Gastrocnemius medialis (tissue), 4 donors: ENCODE data around the gene ESRRB. TPM values are rescaled to one million over a fixed set of nuclear protein-coding genes. Genes with fewer than 3 reads are reported as not detected.

ENCODE experiments used
- ATAC-seq, 2 donors: fragments of 150-250 bp; one replicate each; pipeline ENCODE4 v1.9.1; 2016
- DNase-seq, 2 donors: peaks; one replicate each; pipeline ENCODE4 v3.0.0-alpha.2; 2019
- H3K27ac ChIP-seq, 4 donors: fragments of 200-600 bp; sonication (generic); 1 replicate in 1 of 4; 2 replicates in 3 of 4; pipeline ENCODE4 v1.5.1; 2016 to 2018; ENCODE audit warnings: mild to moderate bottlenecking in 2 of 4, moderate library complexity in 1 of 4
- H3K27me3 ChIP-seq, 3 donors: fragments of 200-600 bp; sonication (generic) in 2 of 3; 1 replicate in 1 of 3; 2 replicates in 2 of 3; pipeline versions ENCODE4 v1.5.1 to v1.6.0; 2016 to 2019; ENCODE audit warnings: mild to moderate bottlenecking in 1 of 3, moderate library complexity in 1 of 3
- H3K36me3 ChIP-seq, 2 donors: fragments of 200-600 bp; sonication (generic) in 1 of 2; one replicate each; pipeline ENCODE4 v1.5.1; 2017 to 2018
- H3K4me1 ChIP-seq, 2 donors: fragments of 200-600 bp; sonication (generic) in 1 of 2; one replicate each; pipeline ENCODE4 v1.5.1; 2016 to 2017; ENCODE audit warnings: mild to moderate bottlenecking in 2 of 2
- H3K4me3 ChIP-seq, 4 donors: fragments of 200-600 bp; sonication (generic) in 3 of 4; 1 replicate in 1 of 4; 2 replicates in 3 of 4; pipeline ENCODE4 v1.5.1; 2016 to 2019; ENCODE audit warnings: mild to moderate bottlenecking in 2 of 4
- H3K9me3 ChIP-seq, 3 donors: fragments of 200-600 bp; sonication (generic) in 2 of 3; 1 replicate in 1 of 3; 2 replicates in 2 of 3; pipeline ENCODE4 v1.5.1; 2016 to 2019
- CTCF ChIP-seq, 5 experiments: fragments of 450-650 bp in 3 of 5; fragments of 200-600 bp in 2 of 5; sonication (generic) in 2 of 5; IDR thresholded peaks in 4 of 5; conservative IDR thresholded peaks in 1 of 5; 1 replicate in 4 of 5; 2 replicates in 1 of 5; pipeline ENCODE4 v1.5.1; 2016 to 2019; ENCODE audit warnings: antibody characterized with exemption in 5 of 5, mild to moderate bottlenecking in 3 of 5, moderate library complexity in 3 of 5
- POLR2A ChIP-seq, 2 donors: fragments of 450-650 bp; IDR thresholded peaks; one replicate each; pipeline ENCODE4 v1.6.1; 2017; ENCODE audit warnings: antibody characterized with exemption in 2 of 2, mild to moderate bottlenecking in 2 of 2, moderate library complexity in 2 of 2
- in situ Hi-C, 4 donors: fragments of 200-750 bp; cut with MboI; loops; one replicate each; pipeline versions ENCODE4 v1.15.0 to v1.8.0; 2017; ENCODE audit warnings: low sequenced_read_pairs in 4 of 4
- intact Hi-C: fragments of 100-400 bp; cut with DNase I; formaldehyde crosslinking; loops from one replicate; pipeline ENCODE4 v1.15.1; 2023; ENCODE audit warnings: low total_unique reads
- total RNA-seq, 4 donors: library from RNA; depleted of rRNA; stranded (reverse); fragments of >200 nt; gene quantifications; one replicate each; pipeline versions ENCODE4 v1.1.0 to v1.2.3, GENCODE V29; 2016

Gene ESRRB
- total RNA-seq, 4 donors from 2014 or later, result 1.1 to 9.4 (median 5.3) TPM

GRCh38 chr14:76413106-76413961 lies 37.4 kb downstream of the ESRRB start:
- Histone ChIP-seq H3K36me3 (no peaks in the 10 kb centered on the region), H3K9me3 (no peaks in the 10 kb centered on the region), H3K4me1 (no peaks in the 10 kb centered on the region), H3K27ac (no peak overlapping the region), H3K4me3 (no peak overlapping the region), H3K27me3 (no peaks in the 10 kb centered on the region)
- ATAC-seq, result no peak
- TF ChIP-seq POLR2A (IDR thresholded peaks at IDR 0.05) (no peak), CTCF (IDR thresholded peaks at IDR 0.05 in 4 of 5, conservative IDR thresholded peaks at IDR 0.05 in 1 of 5) (no peak)
- in situ Hi-C loops, result no loop called here
- DNase-seq, result no peak
- intact Hi-C loops, result no loop called here

GRCh38 chr14:76413962-76414600 lies 38.1 kb downstream of the ESRRB start:
- Histone ChIP-seq H3K4me3 (no peak overlapping the region), H3K27me3 (no peaks in the 10 kb centered on the region), H3K9me3 (no peaks in the 10 kb centered on the region), H3K36me3 (no peaks in the 10 kb centered on the region), H3K27ac (no peak overlapping the region), H3K4me1 (no peaks in the 10 kb centered on the region)
- ATAC-seq, result no peak
- no peak for DNase-seq
- in situ Hi-C loops, result no loop called here
- intact Hi-C loops, result no loop called here
- TF ChIP-seq POLR2A (IDR thresholded peaks at IDR 0.05), result no peak
- TF ChIP-seq CTCF (IDR thresholded peaks at IDR 0.05 in 4 of 5, conservative IDR thresholded peaks at IDR 0.05 in 1 of 5), result no peak

GRCh38 chr14:76419399-76419798 lies 43.5 kb downstream of the ESRRB start:
- Histone ChIP-seq H3K27ac (no peak overlapping the region), H3K36me3 (no peaks in the 10 kb centered on the region), H3K27me3 (no peaks in the 10 kb centered on the region), H3K4me1 (no peaks in the 10 kb centered on the region), H3K4me3 (no peak overlapping the region), H3K9me3 (no peaks in the 10 kb centered on the region)
- in situ Hi-C loops (no loop called here), intact Hi-C loops (no loop called here)
- DNase-seq, result no peak
- no peak for TF ChIP-seq POLR2A (IDR thresholded peaks at IDR 0.05)
- no peak for TF ChIP-seq CTCF (IDR thresholded peaks at IDR 0.05 in 4 of 5, conservative IDR thresholded peaks at IDR 0.05 in 1 of 5)
- ATAC-seq, result no peak

GRCh38 chr14:76420827-76421226 lies 44.9 kb downstream of the ESRRB start:
- H3K9me3 ChIP-seq, result no peaks in the 10 kb centered on the region
- ATAC-seq (no peak), DNase-seq (no peak)
- H3K4me1 ChIP-seq, result no peaks in the 10 kb centered on the region
- H3K27ac ChIP-seq, result no peak overlapping the region
- TF ChIP-seq POLR2A (IDR thresholded peaks at IDR 0.05) (no peak), CTCF (IDR thresholded peaks at IDR 0.05 in 4 of 5, conservative IDR thresholded peaks at IDR 0.05 in 1 of 5) (no peak)
- in situ Hi-C loops (no loop called here), intact Hi-C loops (no loop called here)
- H3K4me3 ChIP-seq, result no peak overlapping the region
- no peaks in the 10 kb centered on the region for H3K27me3 ChIP-seq
- no peaks in the 10 kb centered on the region for H3K36me3 ChIP-seq
